Placental pericyte (primary cell): ENCODE data around the gene APOLD1. TPM values are rescaled to one million over a fixed set of nuclear protein-coding genes. Genes with fewer than 3 reads are reported as not detected.

Experiments
- small RNA-seq: library from RNA; depleted of rRNA; stranded (forward); fragments of <200 nt; gene quantifications from one replicate; pipeline ENCODE3, GENCODE V24; 2012; ENCODE audit warnings: low replicate concordance
- total RNA-seq: library from RNA; depleted of rRNA; stranded (reverse); fragments of >200 nt; gene quantifications from 2 replicates; pipeline ENCODE4 v1.2.3, GENCODE V29; 2012

Gene APOLD1, protein sequence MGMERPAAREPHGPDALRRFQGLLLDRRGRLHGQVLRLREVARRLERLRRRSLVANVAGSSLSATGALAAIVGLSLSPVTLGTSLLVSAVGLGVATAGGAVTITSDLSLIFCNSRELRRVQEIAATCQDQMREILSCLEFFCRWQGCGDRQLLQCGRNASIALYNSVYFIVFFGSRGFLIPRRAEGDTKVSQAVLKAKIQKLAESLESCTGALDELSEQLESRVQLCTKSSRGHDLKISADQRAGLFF
- total RNA-seq = 3.9 and 8.4 TPM in 2 replicates

DNA sequence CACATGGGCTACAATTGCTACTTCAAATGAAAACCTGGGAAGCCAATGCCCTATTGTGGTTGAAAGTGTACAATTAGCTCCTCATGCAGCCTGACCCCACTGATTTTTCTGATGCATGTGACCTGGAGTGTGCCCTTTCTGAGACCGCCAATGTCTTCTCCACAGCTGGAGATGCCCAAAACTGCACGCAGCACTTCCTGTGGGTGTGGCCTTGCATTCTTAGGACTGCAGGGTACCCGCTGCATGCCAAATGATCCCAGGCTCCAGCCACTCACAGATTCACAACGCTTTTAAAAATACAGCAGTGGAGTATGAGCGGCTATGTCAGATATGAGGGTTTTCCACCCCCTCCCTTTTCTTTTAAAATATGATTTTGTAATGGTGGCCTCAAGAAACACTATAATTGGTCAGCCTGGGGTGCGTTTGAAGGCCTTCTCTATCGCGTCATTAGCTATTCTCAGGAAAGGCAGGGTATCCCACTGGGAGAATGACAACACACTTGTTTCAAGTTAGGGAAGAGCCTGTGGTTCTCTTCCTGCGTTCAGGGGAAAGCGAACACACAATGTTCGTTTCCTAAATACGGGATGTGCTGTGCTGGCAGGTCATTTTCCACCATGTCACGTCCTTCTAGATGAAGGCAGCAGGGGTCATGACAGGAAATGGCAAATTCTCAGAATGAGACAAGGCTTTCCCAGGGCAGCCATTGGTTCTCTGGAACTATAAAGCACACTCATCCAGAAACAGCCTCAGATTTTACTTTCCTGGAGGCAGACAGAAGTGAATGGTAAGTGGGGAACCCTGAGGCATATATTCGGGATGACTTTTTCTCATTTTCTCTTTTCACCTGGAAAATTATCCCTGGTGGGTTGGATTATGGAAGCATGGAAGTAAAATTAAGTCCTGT is at the start of gene APOLD1:
Gene APOLD1 (plus strand): TSS at position 749 of the 904 bp plus-strand sequence. CDS start 33 bp downstream, at position 782.

DNA sequence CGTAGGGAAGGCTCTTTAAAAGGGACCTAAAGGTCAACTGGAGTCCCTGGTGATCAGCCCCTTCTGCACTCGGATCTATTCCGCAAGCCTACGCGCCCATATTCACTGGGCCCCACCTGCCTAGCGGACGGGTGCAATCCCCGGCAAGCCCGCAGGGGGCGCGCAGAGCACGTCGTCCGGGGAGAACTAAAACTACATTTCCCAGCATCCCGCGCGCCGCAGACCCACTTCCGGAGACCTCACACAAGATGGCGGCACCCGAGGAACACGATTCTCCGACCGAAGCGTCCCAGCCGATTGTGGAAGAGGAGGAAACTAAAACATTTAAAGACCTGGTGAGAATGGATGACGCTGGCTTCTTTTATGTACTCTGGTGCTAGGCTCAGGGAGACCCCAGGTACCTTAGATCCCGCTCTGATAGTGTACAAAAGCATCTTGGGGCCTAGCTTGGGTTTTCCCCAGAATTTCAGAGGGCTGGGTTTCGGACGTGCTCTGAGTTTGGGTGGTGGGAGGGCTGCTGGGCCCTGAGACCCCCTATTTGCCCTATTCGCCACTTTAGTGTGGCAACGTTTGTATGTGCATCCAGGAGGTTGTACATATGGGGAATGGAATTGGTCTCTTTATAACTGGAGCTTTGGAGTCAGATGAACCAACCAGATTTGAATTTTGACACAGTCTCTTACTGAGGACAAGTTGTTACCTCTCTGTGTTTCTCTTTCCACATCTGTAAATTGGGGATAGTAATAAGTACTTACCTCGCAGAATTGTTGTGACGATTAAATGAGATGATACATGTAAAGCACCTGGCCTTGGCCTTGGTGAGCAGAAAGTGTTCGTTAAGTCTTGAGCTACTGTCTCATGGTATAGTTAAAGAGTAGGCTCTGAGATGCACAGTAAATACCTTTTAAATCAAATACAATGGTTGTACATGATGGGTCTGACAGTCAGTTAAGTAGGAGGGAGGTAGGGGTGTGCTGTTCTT is 28.0 kb downstream of the APOLD1 start, which contains the start of gene DDX47:
Gene DDX47 (plus strand): TSS at position 227 of the 982 bp plus-strand sequence. CDS start 22 bp downstream, at position 249.

Small RNA genes within 50 kb of the gene (small RNA-seq; reads per million reads assigned to genes)
- not detected for gene AC007215.1
- gene MIR613 = not detected

Other genes with a start within 250 kb of the APOLD1 start
- 8.7 and 16.4 TPM in 2 replicates for gene DUSP16, start 222.8 kb upstream of the APOLD1 start, total RNA-seq
- gene CREBL2, start 173.8 kb upstream of the APOLD1 start, total RNA-seq = 19.3 and 26.5 TPM in 2 replicates
- 0.14 TPM in 1 of 2 replicates, not detected in the other for gene GPR19, start 89.5 kb upstream of the APOLD1 start, total RNA-seq
- 29.9 and 38.7 TPM in 2 replicates for gene CDKN1B, start 68.3 kb upstream of the APOLD1 start, total RNA-seq
- gene DDX47, start 27.7 kb downstream of the APOLD1 start, total RNA-seq = 60.6 and 94.2 TPM in 2 replicates
- 17.9 and 50.1 TPM in 2 replicates for gene GPRC5A, start 105.9 kb downstream of the APOLD1 start, total RNA-seq
- gene GPRC5D, start 166.5 kb downstream of the APOLD1 start, total RNA-seq = not detected in 2 replicates
- 8.9 and 27.4 TPM in 2 replicates for gene HEBP1, start 214.6 kb downstream of the APOLD1 start, total RNA-seq